ENCODE measurements around the gene TOP3A. TPM values are rescaled to one million over a fixed set of nuclear protein-coding genes. Genes with fewer than 3 reads are reported as not detected.

TOP3A gene
- total RNA-seq, 1 donor from 2014 or later = 59.0 TPM

- Mint-ChIP-seq H3K27me3 (ENCODE audit: low read depth) (no peaks in the 10 kb centered on the region), H3K9me3 (no peaks in the 10 kb centered on the region), H3K4me1 (peaks cover 13% of the 10 kb centered on the region), H3K36me3 (peaks cover 12% of the 10 kb centered on the region), H3K4me3 (no peak overlapping the region), H3K27ac (no peak overlapping the region)
- no peak for DNase-seq (ENCODE audit: low spot score in 2 of 2, unreplicated experiment in 2 of 2)
- TF ChIP-seq, protein P1, sequence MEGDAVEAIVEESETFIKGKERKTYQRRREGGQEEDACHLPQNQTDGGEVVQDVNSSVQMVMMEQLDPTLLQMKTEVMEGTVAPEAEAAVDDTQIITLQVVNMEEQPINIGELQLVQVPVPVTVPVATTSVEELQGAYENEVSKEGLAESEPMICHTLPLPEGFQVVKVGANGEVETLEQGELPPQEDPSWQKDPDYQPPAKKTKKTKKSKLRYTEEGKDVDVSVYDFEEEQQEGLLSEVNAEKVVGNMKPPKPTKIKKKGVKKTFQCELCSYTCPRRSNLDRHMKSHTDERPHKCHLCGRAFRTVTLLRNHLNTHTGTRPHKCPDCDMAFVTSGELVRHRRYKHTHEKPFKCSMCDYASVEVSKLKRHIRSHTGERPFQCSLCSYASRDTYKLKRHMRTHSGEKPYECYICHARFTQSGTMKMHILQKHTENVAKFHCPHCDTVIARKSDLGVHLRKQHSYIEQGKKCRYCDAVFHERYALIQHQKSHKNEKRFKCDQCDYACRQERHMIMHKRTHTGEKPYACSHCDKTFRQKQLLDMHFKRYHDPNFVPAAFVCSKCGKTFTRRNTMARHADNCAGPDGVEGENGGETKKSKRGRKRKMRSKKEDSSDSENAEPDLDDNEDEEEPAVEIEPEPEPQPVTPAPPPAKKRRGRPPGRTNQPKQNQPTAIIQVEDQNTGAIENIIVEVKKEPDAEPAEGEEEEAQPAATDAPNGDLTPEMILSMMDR (IDR thresholded peaks at IDR 0.05; ENCODE audit: unreplicated experiment) = no peak
These were observed 69.6 kb downstream of the TOP3A start for GRCh38 chr17:18245038-18245776.

DNA sequence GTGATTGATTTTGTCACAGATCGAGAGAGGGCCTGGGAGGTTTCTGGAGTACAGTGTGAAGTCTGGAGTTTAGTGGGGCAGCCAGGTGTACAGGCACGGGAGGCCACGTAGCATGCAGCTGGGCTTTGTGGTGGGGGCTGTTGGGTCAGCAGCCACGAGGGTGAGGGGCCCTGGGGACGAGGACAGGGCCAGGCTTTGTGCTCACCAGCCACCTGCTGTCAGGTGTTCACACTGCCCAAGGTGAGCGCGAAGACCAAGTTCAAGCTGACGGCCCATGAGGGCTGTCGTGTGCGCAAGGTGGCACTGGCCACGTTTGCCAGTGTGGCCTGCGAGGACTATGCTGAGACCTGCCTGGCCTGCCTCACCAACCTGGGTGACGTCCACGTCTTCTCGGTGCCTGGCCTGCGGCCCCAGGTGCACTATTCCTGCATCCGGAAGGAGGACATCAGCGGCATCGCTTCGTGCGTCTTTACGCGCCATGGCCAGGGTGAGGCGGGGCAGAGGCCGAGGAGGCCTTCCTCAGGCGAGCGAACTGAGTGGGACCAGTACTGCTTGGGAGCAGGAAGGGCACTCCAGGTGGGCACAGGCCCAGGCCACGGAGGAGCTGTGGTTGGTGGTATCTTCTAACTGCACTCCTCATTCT lies 73.4 kb downstream of the TOP3A start:
- peaks cover 25% of the 10 kb centered on the region for H3K36me3 Mint-ChIP-seq
- H3K9me3 Mint-ChIP-seq = no peaks in the 10 kb centered on the region
- no peaks in the 10 kb centered on the region for H3K4me1 Mint-ChIP-seq
- TF ChIP-seq, protein P1 (IDR thresholded peaks at IDR 0.05; ENCODE audit: unreplicated experiment) = no peak
- no peak overlapping the region for H3K27ac Mint-ChIP-seq
- no peak overlapping the region for H3K4me3 Mint-ChIP-seq
- no peaks in the 10 kb centered on the region for H3K27me3 Mint-ChIP-seq (ENCODE audit: low read depth)
- DNase-seq (ENCODE audit: low spot score in 2 of 2, unreplicated experiment in 2 of 2) = no peak

DNA sequence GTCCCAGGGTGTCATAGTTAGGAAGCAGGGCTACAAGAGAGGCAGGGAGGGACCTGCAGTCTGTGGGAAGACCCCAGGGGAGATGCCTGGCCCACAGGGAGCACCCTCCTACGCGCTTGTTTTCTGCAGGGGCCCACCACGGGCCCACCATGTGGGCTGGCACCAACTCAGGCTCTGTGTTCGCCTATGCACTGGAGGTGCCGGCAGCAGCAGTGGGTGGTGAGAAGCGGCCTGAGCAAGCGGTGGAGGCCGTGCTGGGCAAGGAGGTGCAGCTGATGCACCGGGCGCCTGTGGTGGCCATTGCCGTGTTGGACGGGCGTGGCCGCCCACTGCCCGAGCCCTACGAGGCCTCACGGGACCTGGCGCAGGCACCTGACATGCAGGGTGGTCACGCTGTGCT lies 74.3 kb downstream of the TOP3A start:
- TF ChIP-seq, protein P1 (IDR thresholded peaks at IDR 0.05; ENCODE audit: unreplicated experiment) = no peak
- DNase-seq (ENCODE audit: low spot score in 2 of 2, unreplicated experiment in 2 of 2) = no peak
- Mint-ChIP-seq H3K27ac (no peak overlapping the region), H3K4me1 (no peaks in the 10 kb centered on the region), H3K27me3 (ENCODE audit: low read depth) (no peaks in the 10 kb centered on the region), H3K9me3 (no peaks in the 10 kb centered on the region), H3K4me3 (no peak overlapping the region), H3K36me3 (peaks cover 24% of the 10 kb centered on the region)

GRCh38 chr17:18238299-18238698 lies 76.5 kb downstream of the TOP3A start:
- no peaks in the 10 kb centered on the region for H3K9me3 Mint-ChIP-seq
- H3K4me3 Mint-ChIP-seq = no peak overlapping the region
- no peaks in the 10 kb centered on the region for H3K4me1 Mint-ChIP-seq
- no peaks in the 10 kb centered on the region for H3K27me3 Mint-ChIP-seq (ENCODE audit: low read depth)
- peaks cover 27% of the 10 kb centered on the region for H3K36me3 Mint-ChIP-seq
- DNase-seq (ENCODE audit: low spot score in 2 of 2, unreplicated experiment in 2 of 2) = no peak
- TF ChIP-seq, protein P1 (IDR thresholded peaks at IDR 0.05; ENCODE audit: unreplicated experiment) = no peak
- H3K27ac Mint-ChIP-seq = no peak overlapping the region

GRCh38 chr17:18237461-18237860 lies 77.3 kb downstream of the TOP3A start:
- Mint-ChIP-seq H3K4me1 (no peaks in the 10 kb centered on the region), H3K27me3 (ENCODE audit: low read depth) (no peaks in the 10 kb centered on the region), H3K9me3 (no peaks in the 10 kb centered on the region), H3K27ac (no peak overlapping the region), H3K36me3 (peaks cover 27% of the 10 kb centered on the region), H3K4me3 (no peak overlapping the region)
- no peak for DNase-seq (ENCODE audit: low spot score in 2 of 2, unreplicated experiment in 2 of 2)
- TF ChIP-seq, protein P1 (IDR thresholded peaks at IDR 0.05; ENCODE audit: unreplicated experiment) = no peak

Data from mesothelial cell of epicardium (in vitro differentiated cells).